Esophagus squamous epithelium (tissue), 4 donors: ENCODE data around the gene TTC36.

Experiments
- CTCF ChIP-seq, 6 experiments: fragments of 450-650 bp in 4 of 6; fragments of 200-600 bp in 2 of 6; sonication (generic) in 2 of 6; IDR thresholded peaks; one replicate each; pipeline ENCODE4 v1.5.1; 2016 to 2019; ENCODE audit warnings: antibody characterized with exemption in 6 of 6, mild to moderate bottlenecking in 4 of 6, moderate library complexity in 4 of 6
- POLR2A ChIP-seq, 4 donors: fragments of 450-650 bp; IDR thresholded peaks; one replicate each; pipeline ENCODE4 v1.6.1; 2017; ENCODE audit warnings: antibody characterized with exemption in 4 of 4, mild to moderate bottlenecking in 4 of 4, moderate library complexity in 3 of 4

- TF ChIP-seq POLR2A (IDR thresholded peaks at IDR 0.05) (no peak), CTCF (IDR thresholded peaks at IDR 0.05) (no peak)
These were observed 45.8 kb downstream of the TTC36 start for GRCh38 chr11:118572981-118573550.
